GM10248 (cell line): ENCODE measurements around the gene RANBP17.
"Not testable (repeated sequence)": the region's sequence is repeated elsewhere in the genome, so short reads cannot be mapped to it uniquely, and the experiment has no call there.

Experiments
- CTCF ChIA-PET: fragments of 300-600 bp; sonication (Branson Sonifier 250); formaldehyde crosslinking; extraction: SDS; loops from one replicate; lab custom pipeline; 2021; ENCODE audit warnings: antibody characterized with exemption; lab: Yijun Ruan, JAX
- POLR2A ChIA-PET: fragments of 350-650 bp; sonication (Branson Sonifier 250); formaldehyde crosslinking; extraction: SDS; loops from one replicate; lab custom pipeline; 2020; ENCODE audit warnings: antibody characterized with exemption; lab: Yijun Ruan, JAX
- DNase-seq: peaks from one replicate; pipeline ENCODE4 v3.0.0; 2012; ENCODE audit errors: extremely low spot score
- CTCF ChIP-seq: IDR thresholded peaks from 2 replicates; pipeline ENCODE4 v1.5.1; 2012; ENCODE audit warnings: mild to moderate bottlenecking, low read depth; ENCODE audit errors: extremely low read depth, missing control alignments, control extremely low read depth

RANBP17 gene

GRCh38 chr5:170939178-170939577 lies 77.4 kb downstream of the RANBP17 start:
- ChIA-PET CTCF (no interaction called here), POLR2A (no interaction called here)
- DNase-seq, result no peak
- TF ChIP-seq CTCF, result no peak

- no peak for TF ChIP-seq CTCF
- ChIA-PET CTCF (no interaction called here), POLR2A (no interaction called here)
- DNase-seq, result no peak
These were observed 80.0 kb downstream of the RANBP17 start for GRCh38 chr5:170941788-170942187.

- no peak for TF ChIP-seq CTCF
- ChIA-PET POLR2A (no interaction called here), CTCF (interaction anchor here (0.9 kb wide), 1 partner anchor 42 kb away, joined by 3 read pairs; no protein-coding TSS in a partner anchor)
- DNase-seq, result no peak
These were observed 83.5 kb downstream of the RANBP17 start for GRCh38 chr5:170945275-170945674.

- no peak for TF ChIP-seq CTCF
- ChIA-PET POLR2A (no interaction called here), CTCF (no interaction called here)
- DNase-seq, result no peak
These were observed 98.7 kb downstream of the RANBP17 start for GRCh38 chr5:170960567-170960966.

GRCh38 chr5:170963521-170963920 lies 101.7 kb downstream of the RANBP17 start:
- no peak for TF ChIP-seq CTCF
- CTCF ChIA-PET, result no interaction called here
- POLR2A ChIA-PET, result no interaction called here
- no peak for DNase-seq

- ChIA-PET CTCF (interaction anchor here (0.8 kb wide), 1 partner anchor 16 kb away, joined by 3 read pairs; no protein-coding TSS in a partner anchor), POLR2A (no interaction called here)
- TF ChIP-seq CTCF, result no peak
- no peak for DNase-seq
These were observed 112.6 kb downstream of the RANBP17 start for GRCh38 chr5:170974461-170974860.

- CTCF ChIA-PET, result not testable (repeated sequence)
These were observed 118.4 kb downstream of the RANBP17 start for GRCh38 chr5:170980261-170980660.

More at GRCh38 chr5:170980261-170980660, 118.4 kb downstream of the RANBP17 start:
- DNase-seq, POLR2A ChIA-PET: not testable (repeated sequence)
